HepG2 (cell line): Measurements from ENCODE around the gene ZNF428. TPM values are rescaled to one million over a fixed set of nuclear protein-coding genes. Genes with fewer than 3 reads are reported as not detected.

Experiments used
- HOXA5 ChIP-seq: sonication (generic); formaldehyde crosslinking; IDR thresholded peaks from 2 replicates; pipeline ENCODE4 v1.4.0; 2020; ENCODE audit warnings: missing genetic modification reagents
- RBM22 ChIP-seq: fragments of 200-400 bp; formaldehyde crosslinking; optimal IDR thresholded peaks from 2 replicates; pipeline ENCODE3; 2017; ENCODE audit warnings: mild to moderate bottlenecking, low read length, moderate library complexity
- SNRNP70 ChIP-seq: fragments of 200-400 bp; formaldehyde crosslinking; IDR thresholded peaks from 2 replicates; pipeline ENCODE4 v1.6.1; 2017; ENCODE audit warnings: mild to moderate bottlenecking, low read depth, low read length, moderate library complexity
- ZBTB40 ChIP-seq, 2 experiments: fragments of 450-650 bp in 1 of 2; sonication (generic) in 1 of 2; formaldehyde crosslinking in 1 of 2; IDR thresholded peaks; 2 replicates each; pipeline versions ENCODE4 v1.6.1 to v1.8.0; 2016 to 2022; ENCODE audit warnings: antibody characterized with exemption in 1 of 2, mild to moderate bottlenecking in 1 of 2, missing genetic modification reagents in 1 of 2
- ZNF724P ChIP-seq: sonication (generic); formaldehyde crosslinking; IDR thresholded peaks from 2 replicates; pipeline ENCODE4 v1.8.0; 2022; ENCODE audit warnings: missing genetic modification reagents, borderline replicate concordance
- polyA plus RNA-seq, 8 experiments: library from polyadenylated mRNA; depleted of rRNA in 3 of 8; stranded (reverse) in 7 of 8; unstranded in 1 of 8; fragments of >200 nt; fragmentation: Illumina TruSeq in 4 of 8; extraction: Trizol in 4 of 8; gene quantifications; 2 replicates each; pipeline versions ENCODE4 v1.2.1 to v1.2.3, GENCODE V29; 2011 to 2016; ENCODE audit warnings: low read depth in 4 of 8, missing spikeins in 1 of 8, mixed read lengths in 1 of 8; ENCODE audit not compliant: insufficient read depth in 1 of 8
- total RNA-seq, 5 experiments: library from RNA; depleted of rRNA; stranded (reverse); fragments of >200 nt; fragmentation: Illumina TruSeq; extraction: Trizol; gene quantifications; 2 replicates each; pipeline ENCODE4 v1.2.3, GENCODE V29; 2016; ENCODE audit warnings: low read depth in 1 of 5

ZNF428 gene
- total and polyA plus RNA-seq, 2 of the 13 experiments (the other 11 are each of a cell fraction or from before 2014, with no cell fraction given), result 10.4 to 26.9 TPM

- TF ChIP-seq ZNF724P (CRISPR knock-in tag), result no peak
- no peak for TF ChIP-seq RBM22
- TF ChIP-seq ZBTB40 (IDR thresholded peaks at IDR 0.05), result no peak
- TF ChIP-seq ZBTB40 (CRISPR knock-in tag; IDR thresholded peaks at IDR 0.05), result no peak
- TF ChIP-seq HOXA5 (CRISPR knock-in tag), result no peak
- TF ChIP-seq SNRNP70, result no peak
Observed at GRCh38 chr19:43589277-43589676, 30.2 kb downstream of the ZNF428 start (continued).
